HuH-7 (cell line): Measurements from ENCODE around the gene KRT14.
"Not testable (repeated sequence)": the region's sequence is repeated elsewhere in the genome, so short reads cannot be mapped to it uniquely, and the experiment has no call there.

Source experiments
- DNase-seq: peaks from one replicate; pipeline ENCODE4 v3.0.0; 2011; ENCODE audit warnings: low spot score

Gene KRT14

GRCh38 chr17:41547921-41548843 is 38.5 kb downstream of the KRT14 start:
- no peak for DNase-seq

- no peak for DNase-seq
These were observed 39.3 kb downstream of the KRT14 start for GRCh38 chr17:41547378-41547841.

GRCh38 chr17:41546819-41547218 is 39.9 kb downstream of the KRT14 start:
- DNase-seq: no peak

- no peak for DNase-seq
These were observed 40.8 kb downstream of the KRT14 start for GRCh38 chr17:41545829-41546410.

GRCh38 chr17:41544935-41545334 is 41.8 kb downstream of the KRT14 start:
- no peak for DNase-seq

- DNase-seq: no peak
These were observed 42.2 kb downstream of the KRT14 start for GRCh38 chr17:41544491-41544892.

- DNase-seq: not testable (repeated sequence)
These were observed 43.9 kb downstream of the KRT14 start for GRCh38 chr17:41542786-41543185.

GRCh38 chr17:41542357-41542756 is 44.3 kb downstream of the KRT14 start:
- no peak for DNase-seq

GRCh38 chr17:41540921-41541625 is 45.6 kb downstream of the KRT14 start:
- DNase-seq: no peak

GRCh38 chr17:41539979-41540701 is 46.6 kb downstream of the KRT14 start:
- no peak for DNase-seq

- DNase-seq: no peak
These were observed 47.6 kb downstream of the KRT14 start for GRCh38 chr17:41539071-41539492.

GRCh38 chr17:41538565-41538991 is 48.1 kb downstream of the KRT14 start:
- DNase-seq: no peak

- DNase-seq: no peak
These were observed 48.7 kb downstream of the KRT14 start for GRCh38 chr17:41537990-41538389.

GRCh38 chr17:41537614-41537954 is 49.1 kb downstream of the KRT14 start:
- no peak for DNase-seq

GRCh38 chr17:41536741-41537613 is 49.7 kb downstream of the KRT14 start:
- DNase-seq: no peak

- DNase-seq: no peak
These were observed 50.8 kb downstream of the KRT14 start for GRCh38 chr17:41535764-41536481.

GRCh38 chr17:41534899-41535546 is 51.7 kb downstream of the KRT14 start:
- DNase-seq: no peak

GRCh38 chr17:41533613-41534012 is 53.1 kb downstream of the KRT14 start:
- DNase-seq: no peak

GRCh38 chr17:41532947-41533570 is 53.6 kb downstream of the KRT14 start:
- no peak for DNase-seq
